Spinal cord (tissue), 10 donors: ENCODE results near the gene XRCC5. TPM values are rescaled to one million over a fixed set of nuclear protein-coding genes. Genes with fewer than 3 reads are reported as not detected.
A peak's percentile ranks its signal among the peaks of the same experiment; 100 is the strongest.

Source experiments
- DNase-seq, 6 donors: peaks; one replicate each; pipeline versions ENCODE4 v3.0.0 to v3.0.0-alpha.2; 2013 to 2015; ENCODE audit warnings: low spot score in 6 of 6, low read depth in 4 of 6
- H3K27ac ChIP-seq: one replicate; pipeline ENCODE4 v1.5.1; 2013; ENCODE audit warnings: low read depth, low read length, control low read depth
- H3K27me3 ChIP-seq: one replicate; pipeline ENCODE4 v1.6.1; 2013; ENCODE audit warnings: low read length; ENCODE audit not compliant: control insufficient read depth, insufficient read depth
- H3K36me3 ChIP-seq: one replicate; pipeline ENCODE4 v1.6.1; 2013; ENCODE audit warnings: low read length; ENCODE audit not compliant: control insufficient read depth, insufficient read depth
- H3K4me1 ChIP-seq: one replicate; pipeline ENCODE4 v1.6.1; 2013; ENCODE audit warnings: low read length; ENCODE audit not compliant: control insufficient read depth, insufficient read depth
- H3K4me3 ChIP-seq: one replicate; pipeline ENCODE4 v1.5.1; 2013; ENCODE audit warnings: low read depth, low read length, control low read depth
- H3K9me3 ChIP-seq: one replicate; pipeline ENCODE4 v1.6.1; 2013; ENCODE audit warnings: low read length; ENCODE audit not compliant: control insufficient read depth, insufficient read depth
- WGBS: methylation state at CpG from one replicate; pipeline ENCODE4 v1.1.5; 2013; ENCODE audit warnings: missing lambda C conversion rate; ENCODE audit not compliant: insufficient coverage; 5-methylcytosine and 5-hydroxymethylcytosine counted together
- polyA plus RNA-seq, 2 donors: library from polyadenylated mRNA; unstranded; fragments of 120-200 nt; gene quantifications; one replicate each; pipeline ENCODE4 v1.2.1, GENCODE V29; 2013; ENCODE audit not compliant: insufficient read length in 2 of 2
- total RNA-seq, 2 donors: library from RNA; depleted of rRNA in 1 of 2; stranded (reverse); fragments of 120-200 nt in 1 of 2; fragments of >200 nt in 1 of 2; gene quantifications; one replicate each; pipeline versions ENCODE4 v1.2.3 to v1.2.4, GENCODE V29; 2013 to 2014
- donor health status: healthy.

XRCC5 gene
- total and polyA plus RNA-seq, 4 donors, result 144 to 256 (median 206) TPM

DNA sequence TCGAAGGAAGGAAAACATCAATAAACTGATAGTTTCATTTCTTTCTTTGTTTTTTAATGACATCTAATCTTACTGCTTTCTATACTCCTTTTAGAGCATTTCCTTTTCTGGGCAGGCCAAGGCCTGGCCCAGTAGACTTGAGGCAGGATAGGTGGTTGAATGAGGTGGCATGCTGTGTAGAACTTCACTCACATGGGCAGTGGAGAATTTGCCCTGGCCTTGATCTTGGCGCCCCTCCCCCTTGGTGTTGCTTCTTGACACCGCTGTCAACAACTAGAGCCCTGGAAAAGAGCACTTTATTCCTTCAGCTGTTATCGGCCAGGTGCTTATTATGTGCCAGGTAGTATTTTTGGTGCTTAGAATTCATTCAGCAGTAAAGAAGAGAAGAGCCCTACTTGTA lies 37.4 kb downstream of the XRCC5 start:
- Histone ChIP-seq H3K27me3 (no peaks in the 10 kb centered on the region), H3K4me3 (no peak overlapping the region), H3K4me1 (no peaks in the 10 kb centered on the region), H3K36me3 (peaks cover 24% of the 10 kb centered on the region), H3K9me3 (no peaks in the 10 kb centered on the region), H3K27ac (no peak overlapping the region)
- 67% methylated on average over 3 of the region's 4 CpGs for WGBS
- DNase-seq, result no peak

DNA sequence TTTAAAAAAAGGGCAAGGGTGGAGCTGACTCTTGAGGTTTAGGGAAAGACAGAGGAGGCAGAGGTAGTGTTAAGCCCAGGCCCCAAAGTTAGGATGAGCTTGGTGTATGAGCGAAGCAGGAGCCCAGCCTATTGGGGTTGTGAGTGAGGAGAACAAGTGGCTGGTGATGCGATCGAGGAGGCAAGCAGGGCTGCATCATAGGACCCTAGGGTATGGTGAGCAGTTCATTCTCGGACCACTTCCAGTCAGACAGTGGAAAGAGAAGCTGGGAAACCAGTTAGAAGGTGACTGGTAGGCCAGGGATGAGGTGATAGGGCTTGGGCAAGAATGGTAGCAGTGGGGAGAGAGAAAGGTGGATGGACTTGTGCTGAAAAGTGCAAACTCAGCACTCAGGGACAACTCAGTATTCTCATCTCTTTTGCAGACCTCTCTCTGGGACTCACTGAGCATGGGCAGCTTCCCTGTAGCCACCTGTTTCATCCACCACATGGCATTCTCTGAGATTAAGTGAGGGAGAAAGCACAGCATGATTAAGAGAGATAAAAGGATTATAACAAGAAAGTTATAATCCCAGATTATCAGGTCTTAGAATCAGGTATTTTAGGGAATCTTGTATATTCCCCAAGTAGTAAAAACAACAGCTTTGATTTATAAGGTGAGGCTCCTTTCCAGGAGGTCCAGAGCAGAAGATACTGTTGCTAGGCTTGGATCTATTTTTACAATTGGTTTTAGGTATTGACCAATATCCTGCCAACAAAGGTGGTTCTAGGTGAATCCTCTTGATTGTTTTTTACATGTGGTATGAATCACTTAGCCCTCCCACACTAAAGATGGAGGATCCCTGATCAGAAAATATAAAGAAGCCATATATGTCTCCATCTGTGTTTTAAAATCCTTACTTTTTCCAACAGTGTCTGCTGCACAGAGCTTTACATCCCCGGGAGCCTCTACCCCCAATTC lies 38.3 kb downstream of the XRCC5 start:
- DNase-seq, result no peak
- H3K36me3 ChIP-seq, result peaks cover 24% of the 10 kb centered on the region
- 89% methylated on average over 5 of the region's 5 CpGs for WGBS

DNA sequence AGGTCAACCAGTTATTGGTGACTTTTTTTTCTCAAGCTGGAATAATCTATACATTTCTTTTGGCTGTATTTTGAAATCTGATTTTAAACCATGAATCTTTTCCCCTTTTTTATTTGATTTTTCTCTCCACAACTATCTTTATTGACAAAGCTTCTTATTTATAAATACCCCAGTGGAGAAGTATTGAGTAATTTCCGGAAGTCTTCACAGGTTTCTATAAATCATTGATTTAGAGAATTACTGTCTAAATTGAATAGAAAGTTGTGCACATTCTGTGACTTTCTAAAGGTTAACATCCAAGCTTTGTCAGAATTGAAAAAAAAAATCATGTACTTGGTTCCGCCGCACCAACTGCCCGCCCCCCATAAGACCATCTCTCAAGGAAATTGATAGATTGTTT lies 39.8 kb downstream of the XRCC5 start:
- peaks cover 19% of the 10 kb centered on the region for H3K36me3 ChIP-seq
- H3K27ac ChIP-seq, result no peak overlapping the region
- H3K9me3 ChIP-seq, result no peaks in the 10 kb centered on the region
- WGBS, result no CpG with 5 or more reads among the region's 4 CpGs
- H3K4me1 ChIP-seq, result no peaks in the 10 kb centered on the region
- no peak for DNase-seq
- no peaks in the 10 kb centered on the region for H3K27me3 ChIP-seq
- H3K4me3 ChIP-seq, result no peak overlapping the region

More for the DNA sequence above, 38.3 kb downstream of the XRCC5 start:
- Histone ChIP-seq H3K27ac (no peak overlapping the region), H3K4me1 (no peaks in the 10 kb centered on the region), H3K4me3 (no peak overlapping the region), H3K27me3 (no peaks in the 10 kb centered on the region), H3K9me3 (no peaks in the 10 kb centered on the region)

DNA sequence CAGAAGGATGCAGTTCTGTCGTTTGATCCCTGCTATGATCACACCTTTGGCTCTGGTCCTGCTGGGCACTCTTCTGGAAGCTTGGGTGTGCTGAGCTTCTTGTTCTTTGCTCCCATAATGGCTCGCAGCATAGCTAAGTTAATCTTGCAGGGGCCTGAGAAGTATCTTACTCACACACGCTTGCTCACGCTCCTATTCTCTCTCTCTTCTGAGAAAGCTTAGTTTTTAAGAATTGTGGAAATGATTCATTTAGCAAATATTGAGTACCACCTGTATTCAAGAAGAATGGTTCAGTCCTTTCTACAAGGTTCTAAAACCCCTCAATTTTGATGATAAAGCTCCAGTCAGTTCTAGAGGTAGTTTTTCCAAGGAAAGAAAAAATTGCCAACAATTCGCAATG lies 40.6 kb downstream of the XRCC5 start:
- peaks cover 15% of the 10 kb centered on the region for H3K36me3 ChIP-seq
- WGBS, result 50% methylated on average over 2 of the region's 5 CpGs
- H3K27ac ChIP-seq, result no peak overlapping the region
- no peaks in the 10 kb centered on the region for H3K9me3 ChIP-seq
- no peaks in the 10 kb centered on the region for H3K27me3 ChIP-seq
- no peak overlapping the region for H3K4me3 ChIP-seq
- H3K4me1 ChIP-seq, result no peaks in the 10 kb centered on the region
- no peak for DNase-seq

DNA sequence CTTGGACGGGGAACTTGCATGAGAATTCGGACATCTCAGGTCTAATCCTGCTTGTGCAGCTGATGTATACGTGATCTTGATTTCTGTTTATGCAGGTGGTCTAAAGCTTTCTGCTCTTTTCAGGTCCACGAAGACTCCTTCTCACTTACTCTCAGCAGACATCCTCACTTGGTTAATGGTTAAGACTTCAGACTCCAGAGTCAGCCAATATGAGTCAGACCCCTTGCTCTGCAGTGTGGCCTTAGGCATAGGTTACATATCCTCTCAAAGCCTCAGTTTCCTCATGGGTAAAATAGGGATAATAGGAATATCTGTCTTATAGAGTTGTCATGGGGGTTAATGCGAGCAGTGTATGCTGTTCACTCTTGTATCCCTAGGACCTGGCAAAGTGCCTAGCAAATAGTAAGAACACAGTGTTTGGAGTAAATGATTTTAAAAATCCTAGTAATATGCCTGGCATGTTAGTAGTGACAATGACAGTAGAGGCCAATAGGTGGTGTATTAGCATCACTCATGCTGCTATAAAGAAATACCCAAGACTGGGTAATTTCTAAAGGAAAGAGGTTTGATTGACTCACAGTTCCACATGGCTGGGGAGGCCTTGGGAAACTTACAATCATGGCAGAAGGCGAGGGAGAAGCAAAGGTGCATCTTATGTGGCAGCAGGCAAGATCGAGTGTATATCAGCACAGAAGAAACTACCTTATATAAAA lies 42.3 kb downstream of the XRCC5 start:
- no peaks in the 10 kb centered on the region for H3K27me3 ChIP-seq
- WGBS, result 80% methylated on average over 2 of the region's 7 CpGs
- no peaks in the 10 kb centered on the region for H3K4me1 ChIP-seq
- peaks cover 12% of the 10 kb centered on the region for H3K36me3 ChIP-seq
- DNase-seq, result peak in 2 of 6 donors; percentile 15 to 63
- H3K9me3 ChIP-seq, result no peaks in the 10 kb centered on the region
- no peak overlapping the region for H3K27ac ChIP-seq
- H3K4me3 ChIP-seq, result no peak overlapping the region

DNA sequence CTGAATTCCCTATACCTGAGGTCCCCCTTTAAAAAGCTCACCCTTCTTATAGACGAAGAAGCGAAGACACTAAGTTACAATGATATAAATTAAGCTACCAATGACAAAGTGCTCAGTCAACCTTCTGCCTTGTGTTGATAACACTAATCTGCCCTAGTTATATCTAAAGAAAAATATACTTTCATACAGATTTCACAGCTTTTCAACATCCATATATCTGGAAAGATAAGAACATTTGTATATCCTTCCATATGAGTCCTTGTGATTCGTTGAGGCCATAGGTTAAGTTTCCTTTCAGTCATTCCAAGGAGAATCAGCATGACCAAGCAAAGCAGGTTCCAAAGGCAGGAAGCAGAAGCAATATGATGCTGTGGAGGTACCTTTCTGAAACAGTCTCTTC lies 46.8 kb downstream of the XRCC5 start:
- H3K27ac ChIP-seq, result no peak overlapping the region
- no peak overlapping the region for H3K4me3 ChIP-seq
- WGBS, result 100% methylated on average over 3 of the region's 3 CpGs
- no peak for DNase-seq
- H3K27me3 ChIP-seq, result no peaks in the 10 kb centered on the region
- H3K4me1 ChIP-seq, result no peaks in the 10 kb centered on the region
- no peaks in the 10 kb centered on the region for H3K9me3 ChIP-seq
- H3K36me3 ChIP-seq, result peaks cover 17% of the 10 kb centered on the region

DNA sequence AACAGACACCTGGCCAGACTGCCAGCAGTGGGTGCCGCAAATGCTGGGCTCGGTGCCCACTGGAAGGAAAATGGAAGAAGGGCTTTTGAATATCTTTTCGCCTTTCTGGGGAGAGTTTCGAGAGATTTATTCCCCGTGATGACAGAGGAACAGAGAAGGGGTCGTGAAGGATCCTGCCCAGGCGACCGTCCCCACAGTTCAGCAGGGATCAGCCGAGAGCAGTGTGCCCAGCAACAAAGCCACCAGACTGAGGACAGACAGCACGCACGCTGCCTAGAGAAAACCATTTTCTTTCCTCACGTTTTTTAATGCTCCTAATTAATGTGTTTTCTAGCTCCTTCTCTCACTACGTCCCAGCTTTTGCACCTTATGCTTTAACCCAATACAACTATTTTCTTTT lies 47.7 kb downstream of the XRCC5 start:
- WGBS, result 81% methylated on average over 12 of the region's 13 CpGs
- Histone ChIP-seq H3K4me3 (no peak overlapping the region), H3K27ac (no peak overlapping the region), H3K4me1 (no peaks in the 10 kb centered on the region), H3K9me3 (no peaks in the 10 kb centered on the region), H3K36me3 (peaks cover 21% of the 10 kb centered on the region), H3K27me3 (no peaks in the 10 kb centered on the region)
- DNase-seq, result no peak

DNA sequence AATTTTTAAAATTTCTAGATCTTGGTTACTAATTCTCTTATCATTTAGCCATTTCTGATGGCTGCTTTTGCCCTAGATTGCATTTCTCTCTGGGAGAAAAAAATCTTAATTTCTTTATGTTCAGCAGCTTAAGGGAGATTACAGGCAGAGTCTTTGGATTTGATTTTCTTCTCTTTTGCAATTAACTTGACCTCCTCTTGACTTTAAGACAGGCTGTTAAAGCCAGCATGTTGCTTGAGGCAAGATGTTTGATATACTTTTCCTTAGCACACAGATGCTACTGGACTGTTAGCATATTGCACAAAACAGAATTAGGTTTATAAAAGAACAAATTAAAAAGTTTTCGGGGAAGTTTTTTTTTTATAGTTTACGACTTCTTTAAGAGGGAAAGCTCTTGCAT lies 50.0 kb downstream of the XRCC5 start:
- Histone ChIP-seq H3K36me3 (peaks cover 32% of the 10 kb centered on the region), H3K27me3 (no peaks in the 10 kb centered on the region), H3K4me1 (no peaks in the 10 kb centered on the region), H3K9me3 (no peaks in the 10 kb centered on the region), H3K27ac (no peak overlapping the region), H3K4me3 (no peak overlapping the region)
- peak in 1 of 6 donors; percentile 25 for DNase-seq
- no CpG with 5 or more reads among the region's 2 CpGs for WGBS

DNA sequence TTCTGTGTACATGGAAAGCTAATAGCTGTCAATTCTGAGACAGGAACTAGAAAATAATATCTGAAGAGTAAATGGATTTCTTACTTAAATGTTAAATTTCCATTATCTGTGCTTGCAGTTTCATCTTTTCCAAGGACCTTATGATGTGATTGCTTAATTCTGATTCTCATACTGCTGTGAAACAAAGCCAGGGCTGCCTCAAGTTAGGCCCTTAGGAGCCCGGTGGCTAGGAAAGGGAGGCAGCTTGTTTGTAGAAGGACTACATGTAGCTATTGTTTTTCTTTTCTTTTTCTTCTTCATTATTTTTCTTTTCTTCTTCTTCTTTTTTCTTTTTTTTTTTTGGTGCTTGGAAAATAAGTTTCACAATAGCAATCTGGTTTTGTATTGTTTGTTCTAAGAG lies 50.5 kb downstream of the XRCC5 start:
- no CpG with 5 or more reads among the region's 1 CpG for whole genome bisulfite sequencing
- no peaks in the 10 kb centered on the region for H3K4me1 ChIP-seq
- no peaks in the 10 kb centered on the region for H3K27me3 ChIP-seq
- H3K36me3 ChIP-seq, result peaks cover 35% of the 10 kb centered on the region
- no peak for DNase-seq
- H3K27ac ChIP-seq, result no peak overlapping the region
- H3K4me3 ChIP-seq, result no peak overlapping the region
- no peaks in the 10 kb centered on the region for H3K9me3 ChIP-seq
